ENCODE data around the gene CLEC2L.

- TF ChIP-seq, protein P1, sequence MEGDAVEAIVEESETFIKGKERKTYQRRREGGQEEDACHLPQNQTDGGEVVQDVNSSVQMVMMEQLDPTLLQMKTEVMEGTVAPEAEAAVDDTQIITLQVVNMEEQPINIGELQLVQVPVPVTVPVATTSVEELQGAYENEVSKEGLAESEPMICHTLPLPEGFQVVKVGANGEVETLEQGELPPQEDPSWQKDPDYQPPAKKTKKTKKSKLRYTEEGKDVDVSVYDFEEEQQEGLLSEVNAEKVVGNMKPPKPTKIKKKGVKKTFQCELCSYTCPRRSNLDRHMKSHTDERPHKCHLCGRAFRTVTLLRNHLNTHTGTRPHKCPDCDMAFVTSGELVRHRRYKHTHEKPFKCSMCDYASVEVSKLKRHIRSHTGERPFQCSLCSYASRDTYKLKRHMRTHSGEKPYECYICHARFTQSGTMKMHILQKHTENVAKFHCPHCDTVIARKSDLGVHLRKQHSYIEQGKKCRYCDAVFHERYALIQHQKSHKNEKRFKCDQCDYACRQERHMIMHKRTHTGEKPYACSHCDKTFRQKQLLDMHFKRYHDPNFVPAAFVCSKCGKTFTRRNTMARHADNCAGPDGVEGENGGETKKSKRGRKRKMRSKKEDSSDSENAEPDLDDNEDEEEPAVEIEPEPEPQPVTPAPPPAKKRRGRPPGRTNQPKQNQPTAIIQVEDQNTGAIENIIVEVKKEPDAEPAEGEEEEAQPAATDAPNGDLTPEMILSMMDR (IDR thresholded peaks at IDR 0.05): no peak
- TF ChIP-seq EP300 (IDR thresholded peaks at IDR 0.05): no peak
- TF ChIP-seq POLR2A (IDR thresholded peaks at IDR 0.05): no peak
- TF ChIP-seq POLR2AphosphoS5 (IDR thresholded peaks at IDR 0.05): no peak
Measured at GRCh38 chr7:139531094-139531493, 7.6 kb downstream of the CLEC2L start.
